Measurements from ENCODE around the gene LIN37.
"Not testable (repeated sequence)": the region's sequence is repeated elsewhere in the genome, so short reads cannot be mapped to it uniquely, and the experiment has no call there.

The LIN37 gene

DNA sequence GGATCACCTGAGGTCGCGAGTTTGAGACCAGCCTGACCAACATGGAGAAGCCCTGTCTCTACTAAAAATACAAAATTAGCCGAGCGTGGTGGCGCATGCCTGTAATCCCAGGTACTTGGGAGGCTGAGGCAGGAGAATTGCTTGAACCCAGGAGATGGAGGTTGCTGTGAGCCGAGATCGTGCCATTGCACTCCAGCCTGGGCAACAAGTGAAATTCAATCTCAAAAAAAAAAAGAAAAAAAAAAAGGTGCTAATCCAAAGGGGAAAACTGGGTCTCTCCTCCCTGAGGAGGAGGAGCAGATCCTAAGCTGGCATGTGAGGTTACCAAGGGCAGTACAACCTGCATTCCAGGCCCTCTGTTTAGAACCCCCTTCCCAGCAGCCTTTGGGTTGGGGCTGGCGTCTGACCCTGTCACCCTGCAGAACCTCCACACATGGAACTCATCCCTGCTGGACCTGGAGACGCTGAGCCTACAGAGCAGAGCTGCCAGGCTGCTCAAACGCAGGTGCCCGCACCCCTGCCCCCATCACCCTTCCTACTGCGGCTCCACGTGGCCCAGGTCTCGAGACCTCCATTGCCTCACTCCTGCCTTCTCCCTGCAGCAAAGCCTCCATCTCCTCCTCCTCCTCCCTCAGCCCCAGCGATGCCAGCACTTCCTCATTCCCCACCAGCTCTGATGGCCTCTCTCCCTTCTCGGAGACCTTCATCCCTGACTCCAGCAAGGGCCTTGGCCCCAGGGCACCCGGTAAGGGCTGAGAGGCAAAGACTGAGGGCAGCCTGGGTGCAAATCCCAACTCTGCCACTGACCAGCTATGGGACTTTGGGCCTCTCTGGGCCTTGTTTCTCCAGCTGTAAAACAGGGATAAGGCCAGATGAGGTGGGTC is 16.3 kb downstream of the LIN37 start:
- ATAC-seq, result no peak
- peaks cover 55% of the 10 kb centered on the region for H3K36me3 Mint-ChIP-seq
- H3K4me1 Mint-ChIP-seq, result peaks cover 2% of the 10 kb centered on the region
- H3K27ac Mint-ChIP-seq, result no peak overlapping the region
- no peak overlapping the region for H3K4me3 Mint-ChIP-seq
- no peak for DNase-seq (ENCODE audit: low spot score in 2 of 2)
- H3K9me3 Mint-ChIP-seq, result no peaks in the 10 kb centered on the region

DNA sequence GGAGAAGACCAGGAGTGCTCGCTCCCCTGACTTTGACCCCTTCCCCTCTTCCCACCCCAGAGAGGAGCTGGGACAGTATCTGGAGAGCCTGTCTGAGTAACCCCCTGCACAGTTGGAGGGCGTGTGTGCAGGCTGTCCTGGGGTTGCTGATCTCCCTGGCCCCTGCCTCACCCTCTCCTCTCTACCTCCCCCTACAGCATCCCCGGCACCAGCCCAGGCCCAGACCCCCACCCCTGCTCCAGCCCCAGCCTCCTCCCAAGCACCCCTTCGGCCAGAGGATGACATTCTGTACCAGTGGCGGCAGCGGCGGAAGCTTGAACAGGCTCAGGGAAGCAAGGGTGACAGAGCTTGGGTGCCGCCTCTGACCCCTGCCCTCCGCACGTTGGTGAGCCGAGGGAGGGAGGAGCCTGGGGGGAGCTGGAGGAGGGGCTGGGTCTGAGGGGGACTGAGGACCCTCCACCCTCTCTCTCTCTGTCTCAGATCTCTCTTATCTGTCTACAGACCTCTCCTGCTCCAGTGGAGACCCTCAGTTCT is 18.3 kb downstream of the LIN37 start:
- peaks cover 58% of the 10 kb centered on the region for H3K36me3 Mint-ChIP-seq
- no peak overlapping the region for H3K27ac Mint-ChIP-seq
- H3K4me1 Mint-ChIP-seq, result no peaks in the 10 kb centered on the region
- H3K4me3 Mint-ChIP-seq, result no peak overlapping the region
- ATAC-seq, result peak; percentile 8
- H3K9me3 Mint-ChIP-seq, result no peaks in the 10 kb centered on the region
- DNase-seq (ENCODE audit: low spot score in 2 of 2), result no peak

- peak; percentile 21 for ATAC-seq
- peaks cover 50% of the 10 kb centered on the region for H3K36me3 Mint-ChIP-seq
- no peak for DNase-seq (ENCODE audit: low spot score in 2 of 2)
Observed at GRCh38 chr19:35767288-35768081, 19.1 kb downstream of the LIN37 start.

GRCh38 chr19:35768082-35768421 is 19.7 kb downstream of the LIN37 start:
- peaks cover 44% of the 10 kb centered on the region for H3K36me3 Mint-ChIP-seq
- DNase-seq (ENCODE audit: low spot score in 2 of 2), result no peak

More at GRCh38 chr19:35767288-35768081, 19.1 kb downstream of the LIN37 start:
- no peaks in the 10 kb centered on the region for H3K9me3 Mint-ChIP-seq
- no peak overlapping the region for H3K4me3 Mint-ChIP-seq
- H3K27ac Mint-ChIP-seq, result no peak overlapping the region
- no peaks in the 10 kb centered on the region for H3K4me1 Mint-ChIP-seq

GRCh38 chr19:35772362-35772761 is 24.0 kb downstream of the LIN37 start:
- not testable (repeated sequence) for H3K4me3 Mint-ChIP-seq; ATAC-seq; H3K9me3 Mint-ChIP-seq; DNase-seq (ENCODE audit: low spot score in 2 of 2); H3K27ac Mint-ChIP-seq
- peaks cover 33% of the 10 kb centered on the region for H3K36me3 Mint-ChIP-seq
- H3K4me1 Mint-ChIP-seq, result peaks cover 25% of the 10 kb centered on the region

More at GRCh38 chr19:35768082-35768421, 19.7 kb downstream of the LIN37 start:
- H3K27ac Mint-ChIP-seq, result peak overlapping the region; percentile 58
- no peaks in the 10 kb centered on the region for H3K4me1 Mint-ChIP-seq
- no peak overlapping the region for H3K4me3 Mint-ChIP-seq
- no peak for ATAC-seq
- H3K9me3 Mint-ChIP-seq, result no peaks in the 10 kb centered on the region

DNA sequence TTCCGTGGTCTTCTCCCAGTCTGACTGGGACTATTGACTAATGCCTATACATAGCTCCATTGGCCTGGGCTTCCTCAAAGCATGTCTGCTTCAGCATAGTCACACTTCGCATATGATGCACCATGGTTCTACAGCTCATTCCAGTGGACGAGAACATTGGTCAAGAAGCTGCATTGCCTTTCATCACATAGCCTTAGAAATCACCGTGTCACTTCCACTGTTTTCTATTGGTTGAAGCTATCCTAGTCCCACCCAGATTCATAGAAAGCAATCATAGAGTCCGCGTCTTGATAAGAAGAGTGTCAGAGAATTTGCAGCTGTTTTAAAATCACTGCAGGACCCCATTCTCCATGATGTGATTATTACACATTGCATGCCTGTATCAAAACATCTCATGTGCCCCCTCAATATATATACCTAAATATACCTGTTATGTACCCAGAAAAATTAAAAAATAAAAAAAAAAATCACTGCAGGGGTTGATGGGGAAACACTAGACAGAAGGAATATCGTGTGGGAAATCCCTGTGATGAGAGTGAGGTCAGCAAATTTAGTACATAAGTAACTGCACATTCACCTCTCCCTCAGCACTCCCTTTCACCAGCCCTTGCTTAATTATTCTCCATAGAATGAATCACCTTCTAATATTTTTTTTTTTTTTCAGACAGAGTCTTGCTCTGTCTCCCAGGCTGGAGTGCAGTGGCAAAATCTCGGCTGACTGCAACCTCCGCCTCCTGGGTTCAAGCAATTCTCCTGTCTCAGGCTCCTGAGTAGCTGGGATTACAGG is 24.8 kb downstream of the LIN37 start:
- DNase-seq (ENCODE audit: low spot score in 2 of 2), result no peak
- H3K4me3 Mint-ChIP-seq, result no peak overlapping the region
- H3K9me3 Mint-ChIP-seq, result no peaks in the 10 kb centered on the region
- no peak for ATAC-seq
- H3K4me1 Mint-ChIP-seq, result peaks cover 25% of the 10 kb centered on the region
- H3K36me3 Mint-ChIP-seq, result peaks cover 33% of the 10 kb centered on the region
- no peak overlapping the region for H3K27ac Mint-ChIP-seq

DNA sequence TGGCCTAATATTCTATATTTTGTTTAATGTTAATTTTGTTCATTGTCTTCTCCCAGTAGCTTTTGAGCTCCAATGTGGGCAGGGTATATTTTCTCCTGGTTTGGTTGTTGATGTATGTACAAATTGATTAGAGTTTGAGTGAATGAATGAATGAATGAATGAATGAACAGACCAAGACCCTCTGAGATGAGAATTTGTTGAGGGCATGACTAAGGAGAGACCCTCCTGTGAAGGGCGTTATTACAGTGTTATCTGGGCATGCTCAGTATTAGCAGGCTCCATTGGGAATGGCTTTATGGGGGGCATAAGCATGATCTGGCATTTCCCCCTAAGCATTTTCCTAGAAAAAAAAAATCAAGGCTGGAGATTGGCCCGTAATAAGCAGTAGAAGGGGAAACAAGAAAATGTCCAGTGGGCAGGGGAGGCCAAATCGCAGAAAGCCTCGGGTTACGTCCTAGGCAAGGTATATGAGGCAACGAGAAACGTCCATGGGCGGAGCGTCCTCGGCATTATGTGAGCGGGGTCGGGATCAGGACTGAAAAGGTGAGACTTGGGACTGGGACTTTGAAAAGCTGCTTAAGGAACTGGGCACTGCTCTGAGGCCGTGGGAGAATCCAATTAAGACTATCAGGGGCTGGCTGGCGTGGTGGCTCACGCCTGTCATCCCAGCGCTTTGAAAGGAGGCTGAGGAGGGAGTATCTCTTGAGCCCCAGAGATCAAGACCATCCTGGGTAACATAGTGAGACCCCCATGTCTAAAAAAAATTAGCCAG is 26.1 kb downstream of the LIN37 start:
- ATAC-seq, result no peak
- DNase-seq (ENCODE audit: low spot score in 2 of 2), result no peak
- Mint-ChIP-seq H3K36me3 (peaks cover 24% of the 10 kb centered on the region), H3K4me3 (peak overlapping the region; percentile 82), H3K4me1 (peaks cover 25% of the 10 kb centered on the region), H3K9me3 (no peaks in the 10 kb centered on the region), H3K27ac (no peak overlapping the region)

GRCh38 chr19:35775046-35775297 is 26.6 kb downstream of the LIN37 start:
- DNase-seq (ENCODE audit: low spot score in 2 of 2), result no peak
- no peak overlapping the region for H3K27ac Mint-ChIP-seq
- H3K36me3 Mint-ChIP-seq, result peaks cover 24% of the 10 kb centered on the region
- H3K4me1 Mint-ChIP-seq, result peaks cover 25% of the 10 kb centered on the region
- H3K9me3 Mint-ChIP-seq, result no peaks in the 10 kb centered on the region
- H3K4me3 Mint-ChIP-seq, result peak overlapping the region; percentile 82
- ATAC-seq, result peak; percentile 4

DNA sequence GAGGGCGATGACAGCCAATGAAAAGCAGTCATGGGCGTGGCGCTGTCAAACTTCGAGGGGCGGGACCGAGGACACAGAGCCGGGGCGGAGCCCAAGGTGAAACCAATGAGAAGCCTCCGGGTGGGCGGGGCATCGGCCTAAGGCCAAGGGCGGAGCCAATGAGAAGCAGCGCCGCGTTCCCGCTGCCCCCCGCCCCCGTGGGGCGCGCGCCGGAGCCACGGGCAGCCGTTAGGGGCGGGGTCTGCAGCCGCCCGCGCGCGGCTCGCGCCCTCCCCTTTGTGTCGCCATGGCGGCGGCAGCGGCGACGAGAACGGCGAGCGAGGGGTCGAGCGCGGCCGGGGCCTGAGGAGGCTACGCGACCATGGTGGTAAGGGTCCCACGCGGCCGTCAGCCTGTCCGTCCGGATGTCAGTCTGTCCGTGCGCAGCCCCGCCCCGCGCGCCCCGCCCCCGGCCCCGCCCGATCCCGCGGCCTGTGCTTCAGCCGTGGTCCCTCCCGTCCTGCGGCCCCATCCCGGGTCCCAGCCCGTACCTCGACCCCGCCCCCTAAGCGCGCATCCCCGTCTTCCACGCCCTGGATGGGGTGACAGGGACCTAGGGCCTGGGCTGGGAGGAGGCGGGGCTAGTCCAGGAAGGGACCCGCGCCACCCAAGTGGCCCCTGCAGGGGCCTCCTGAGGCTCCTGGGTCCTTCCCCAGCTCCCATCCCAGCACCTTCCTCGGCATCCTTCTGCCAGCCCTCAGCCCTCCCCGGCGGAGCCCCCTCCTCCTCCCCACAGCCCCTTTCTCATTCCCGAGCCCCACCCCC is 27.1 kb downstream of the LIN37 start, which contains the start of gene ARHGAP33:
Gene ARHGAP33 (plus strand): TSS at position 267 of the 804 bp plus-strand sequence. CDS start 95 bp downstream, at position 362.
- Mint-ChIP-seq H3K4me1 (peaks cover 25% of the 10 kb centered on the region), H3K36me3 (peaks cover 23% of the 10 kb centered on the region), H3K4me3 (peak within 1 kb of the TSS; percentile 82), H3K27ac (peak within 1 kb of the TSS; percentile 80), H3K9me3 (no peaks in the 10 kb centered on the region)
- peak; percentile 95 for ATAC-seq
- peak; percentile 98 to 99 for DNase-seq (ENCODE audit: low spot score in 2 of 2)

- no peaks in the 10 kb centered on the region for H3K9me3 Mint-ChIP-seq
- H3K36me3 Mint-ChIP-seq, result peaks cover 24% of the 10 kb centered on the region
- ATAC-seq, result no peak
- no peak for DNase-seq (ENCODE audit: low spot score in 2 of 2)
- peak overlapping the region; percentile 82 for H3K4me3 Mint-ChIP-seq
- peaks cover 25% of the 10 kb centered on the region for H3K4me1 Mint-ChIP-seq
- H3K27ac Mint-ChIP-seq, result peak overlapping the region; percentile 80
Observed at GRCh38 chr19:35776102-35776788, 27.9 kb downstream of the LIN37 start.

- Mint-ChIP-seq H3K36me3 (peaks cover 30% of the 10 kb centered on the region), H3K4me3 (peak overlapping the region; percentile 82), H3K9me3 (no peaks in the 10 kb centered on the region), H3K27ac (peak overlapping the region; percentile 80), H3K4me1 (peaks cover 25% of the 10 kb centered on the region)
- ATAC-seq (no peak), DNase-seq (ENCODE audit: low spot score in 2 of 2) (no peak)
Observed at GRCh38 chr19:35777086-35777841, 28.9 kb downstream of the LIN37 start.

DNA sequence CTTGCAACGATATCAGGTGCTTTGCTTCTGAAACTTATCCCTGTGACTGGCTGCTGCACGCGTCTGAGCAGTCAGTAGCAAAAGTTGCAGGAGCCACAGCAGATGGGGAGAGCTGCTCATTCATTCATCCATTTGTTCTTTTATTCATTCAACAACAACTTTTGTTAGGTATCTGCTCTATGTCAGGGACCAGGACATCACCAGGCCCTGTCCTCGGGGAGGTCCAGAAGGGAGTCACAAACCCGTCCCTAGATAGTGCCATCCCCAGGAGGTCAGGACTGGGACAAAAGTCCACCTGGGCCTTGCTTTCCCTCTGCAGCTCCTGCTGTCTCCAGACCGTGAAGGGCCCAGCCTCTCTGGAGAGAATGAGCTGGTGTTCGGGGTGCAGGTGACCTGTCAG is 29.6 kb downstream of the LIN37 start:
- DNase-seq (ENCODE audit: low spot score in 2 of 2) (no peak), ATAC-seq (no peak)
- Mint-ChIP-seq H3K36me3 (peaks cover 30% of the 10 kb centered on the region), H3K9me3 (no peaks in the 10 kb centered on the region), H3K4me3 (no peak overlapping the region), H3K27ac (no peak overlapping the region), H3K4me1 (peaks cover 25% of the 10 kb centered on the region)

- ATAC-seq (no peak), DNase-seq (ENCODE audit: low spot score in 2 of 2) (no peak)
- H3K36me3 Mint-ChIP-seq, result peaks cover 30% of the 10 kb centered on the region
- peaks cover 33% of the 10 kb centered on the region for H3K4me1 Mint-ChIP-seq
- peak overlapping the region; percentile 40 for H3K27ac Mint-ChIP-seq
- H3K4me3 Mint-ChIP-seq, result no peak overlapping the region
- H3K9me3 Mint-ChIP-seq, result no peaks in the 10 kb centered on the region
Observed at GRCh38 chr19:35779033-35779432, 30.7 kb downstream of the LIN37 start.

All from stimulated activated effector memory CD8-positive, alpha-beta T cell treated with anti-CD3 and anti-CD28 coated beads, Interleukin-12 subunit alpha, Interleukin-12 subunit beta, amount 100 ng/mL, for 72 hours (primary cell).